ENCODE measurements around the gene MYO3B. TPM values are rescaled to one million over a fixed set of nuclear protein-coding genes. Genes with fewer than 3 reads are reported as not detected.
A peak's percentile ranks its signal among the peaks of the same experiment; 100 is the strongest.
"Not testable (repeated sequence)": the region's sequence is repeated elsewhere in the genome, so short reads cannot be mapped to it uniquely, and the experiment has no call there.

Gene MYO3B
- total and polyA plus RNA-seq, 7 experiments from 2014 or later = 0.66 to 0.82 TPM; not detected in 5

GRCh38 chr2:170423919-170424318 is 246.0 kb downstream of the MYO3B start:
- ATAC-seq = no peak
- POLR2A ChIA-PET = no interaction called here
- H3K4me1 ChIP-seq (ENCODE audit: control insufficient read depth in 2 of 2, insufficient read depth in 2 of 2, low read length in 2 of 2) = no peaks in the 10 kb centered on the region

GRCh38 chr2:170425281-170425751 is 247.4 kb downstream of the MYO3B start:
- Mint-ChIP-seq H3K4me3 (no peak overlapping the region), H3K36me3 (no peaks in the 10 kb centered on the region), H3K27ac (no peak overlapping the region), H3K27me3 (peaks cover 6 to 31% (median 21%) of the 10 kb centered on the region in 5 donors), H3K4me1 (no peaks in the 10 kb centered on the region), H3K9me3 (no peaks in the 10 kb centered on the region)
- no peak for ATAC-seq
- H3K4me3 ChIP-seq (ENCODE audit: low read length) = no peak overlapping the region
- ChIA-PET CTCF (no interaction called here), POLR2A (interaction anchor here (0.7 kb wide), 1 partner anchor 44 kb away, joined by 3 read pairs; no protein-coding TSS in a partner anchor)
- intact Hi-C loops (cut with micrococcal nuclease) = no loop called here
- no peaks in the 10 kb centered on the region for H3K36me3 ChIP-seq (ENCODE audit: control insufficient read depth in 2 of 3, insufficient read depth in 3 of 3, low read length in 3 of 3)
- H3K27ac ChIP-seq (ENCODE audit: low read depth, low read length) = no peak overlapping the region
- no peak for DNase-seq
- H3K9me3 ChIP-seq (ENCODE audit: control insufficient read depth in 2 of 3, low read length in 3 of 3) = no peaks in the 10 kb centered on the region
- no peaks in the 10 kb centered on the region for H3K27me3 ChIP-seq (ENCODE audit: control insufficient read depth in 2 of 2, insufficient read depth in 2 of 2, low read length in 2 of 2)
- H3K4me1 ChIP-seq (ENCODE audit: control insufficient read depth in 2 of 2, insufficient read depth in 2 of 2, low read length in 2 of 2) = no peaks in the 10 kb centered on the region

More at GRCh38 chr2:170423919-170424318, 246.0 kb downstream of the MYO3B start:
- Histone ChIP-seq H3K27me3 (ENCODE audit: control insufficient read depth in 2 of 2, insufficient read depth in 2 of 2, low read length in 2 of 2) (no peaks in the 10 kb centered on the region), H3K27ac (ENCODE audit: low read depth, low read length) (no peak overlapping the region), H3K36me3 (ENCODE audit: control insufficient read depth in 2 of 3, insufficient read depth in 3 of 3, low read length in 3 of 3) (no peaks in the 10 kb centered on the region), H3K4me3 (ENCODE audit: low read length) (no peak overlapping the region), H3K9me3 (ENCODE audit: control insufficient read depth in 2 of 3, low read length in 3 of 3) (no peaks in the 10 kb centered on the region)
- no peaks in the 10 kb centered on the region for H3K4me1 Mint-ChIP-seq
- CTCF ChIA-PET = no interaction called here
- H3K9me3 Mint-ChIP-seq = no peaks in the 10 kb centered on the region
- intact Hi-C loops (cut with micrococcal nuclease) = no loop called here
- no peak for DNase-seq
- no peak overlapping the region for H3K27ac Mint-ChIP-seq
- no peak overlapping the region for H3K4me3 Mint-ChIP-seq
- peaks cover 6 to 28% (median 16%) of the 10 kb centered on the region in 5 donors for H3K27me3 Mint-ChIP-seq
- no peaks in the 10 kb centered on the region for H3K36me3 Mint-ChIP-seq

GRCh38 chr2:170428868-170429267 is 250.9 kb downstream of the MYO3B start:
- Mint-ChIP-seq H3K4me3 (no peak overlapping the region), H3K36me3 (no peaks in the 10 kb centered on the region), H3K27me3 (peaks cover 0 to 26% (median 5%) of the 10 kb centered on the region in 5 donors), H3K4me1 (no peaks in the 10 kb centered on the region), H3K27ac (no peak overlapping the region), H3K9me3 (no peaks in the 10 kb centered on the region)
- POLR2A ChIA-PET = no interaction called here
- ATAC-seq = no peak
- Histone ChIP-seq H3K4me3 (ENCODE audit: low read length) (no peak overlapping the region), H3K27me3 (ENCODE audit: control insufficient read depth in 2 of 2, insufficient read depth in 2 of 2, low read length in 2 of 2) (no peaks in the 10 kb centered on the region), H3K9me3 (ENCODE audit: control insufficient read depth in 2 of 3, low read length in 3 of 3) (no peaks in the 10 kb centered on the region), H3K4me1 (ENCODE audit: control insufficient read depth in 2 of 2, insufficient read depth in 2 of 2, low read length in 2 of 2) (no peaks in the 10 kb centered on the region), H3K36me3 (ENCODE audit: control insufficient read depth in 2 of 3, insufficient read depth in 3 of 3, low read length in 3 of 3) (no peaks in the 10 kb centered on the region), H3K27ac (ENCODE audit: low read depth, low read length) (no peak overlapping the region)
- intact Hi-C loops (cut with micrococcal nuclease) = no loop called here
- DNase-seq = no peak
- CTCF ChIA-PET = interaction anchor here (0.9 to 1.3 kb wide), 3 partner anchors 19 to 384 kb away, joined by 3 to 4 read pairs (median 3); no protein-coding TSS in a partner anchor

- intact Hi-C loops (cut with micrococcal nuclease) = no loop called here
These were observed 254.9 kb downstream of the MYO3B start for GRCh38 chr2:170432823-170433222.

GRCh38 chr2:170433448-170433847 is 255.5 kb downstream of the MYO3B start:
- Histone ChIP-seq H3K4me1 (ENCODE audit: control insufficient read depth in 2 of 2, insufficient read depth in 2 of 2, low read length in 2 of 2) (peaks cover 19 to 24% of the 10 kb centered on the region in 2 donors), H3K27ac (ENCODE audit: low read depth, low read length) (no peak overlapping the region), H3K9me3 (ENCODE audit: control insufficient read depth in 2 of 3, low read length in 3 of 3) (no peaks in the 10 kb centered on the region), H3K27me3 (ENCODE audit: control insufficient read depth in 2 of 2, insufficient read depth in 2 of 2, low read length in 2 of 2) (no peaks in the 10 kb centered on the region), H3K4me3 (ENCODE audit: low read length) (no peak overlapping the region), H3K36me3 (ENCODE audit: control insufficient read depth in 2 of 3, insufficient read depth in 3 of 3, low read length in 3 of 3) (no peaks in the 10 kb centered on the region)
- peaks cover 17 to 39% (median 26%) of the 10 kb centered on the region in 7 donors for H3K4me1 Mint-ChIP-seq
- H3K36me3 Mint-ChIP-seq = no peaks in the 10 kb centered on the region
- no peak overlapping the region for H3K27ac Mint-ChIP-seq
- ATAC-seq (no peak), DNase-seq (no peak)
- POLR2A ChIA-PET = no interaction called here
- intact Hi-C loops (cut with micrococcal nuclease) = no loop called here
- H3K27me3 Mint-ChIP-seq = peaks cover 0 to 59% (median 0%) of the 10 kb centered on the region in 5 donors
- no peaks in the 10 kb centered on the region for H3K9me3 Mint-ChIP-seq
- CTCF ChIA-PET = no interaction called here
- H3K4me3 Mint-ChIP-seq = no peak overlapping the region

More at GRCh38 chr2:170432823-170433222, 254.9 kb downstream of the MYO3B start:
- H3K4me1 ChIP-seq (ENCODE audit: control insufficient read depth in 2 of 2, insufficient read depth in 2 of 2, low read length in 2 of 2) = peaks cover 19 to 23% of the 10 kb centered on the region in 2 donors
- Mint-ChIP-seq H3K4me3 (no peak overlapping the region), H3K4me1 (peaks cover 17 to 33% (median 25%) of the 10 kb centered on the region in 7 donors), H3K27ac (no peak overlapping the region), H3K27me3 (peaks cover 0 to 58% (median 0%) of the 10 kb centered on the region in 5 donors), H3K36me3 (no peaks in the 10 kb centered on the region), H3K9me3 (no peaks in the 10 kb centered on the region)
- H3K9me3 ChIP-seq (ENCODE audit: control insufficient read depth in 2 of 3, low read length in 3 of 3) = no peaks in the 10 kb centered on the region
- POLR2A ChIA-PET = no interaction called here
- no peaks in the 10 kb centered on the region for H3K36me3 ChIP-seq (ENCODE audit: control insufficient read depth in 2 of 3, insufficient read depth in 3 of 3, low read length in 3 of 3)
- no peaks in the 10 kb centered on the region for H3K27me3 ChIP-seq (ENCODE audit: control insufficient read depth in 2 of 2, insufficient read depth in 2 of 2, low read length in 2 of 2)
- CTCF ChIA-PET = no interaction called here
- no peak for DNase-seq
- ATAC-seq = no peak
- H3K4me3 ChIP-seq (ENCODE audit: low read length) = no peak overlapping the region
- H3K27ac ChIP-seq (ENCODE audit: low read depth, low read length) = no peak overlapping the region

GRCh38 chr2:170434396-170434795 is 256.4 kb downstream of the MYO3B start:
- CTCF ChIA-PET = interaction anchor here (0.9 to 1.5 kb wide), 2 partner anchors 14 to 25 kb away, joined by 3 to 4 read pairs; no protein-coding TSS in a partner anchor
- H3K27me3 ChIP-seq (ENCODE audit: control insufficient read depth in 2 of 2, insufficient read depth in 2 of 2, low read length in 2 of 2); H3K36me3 Mint-ChIP-seq; POLR2A ChIA-PET; ATAC-seq; H3K9me3 Mint-ChIP-seq; H3K4me3 ChIP-seq (ENCODE audit: low read length); intact Hi-C loops (cut with micrococcal nuclease); H3K36me3 ChIP-seq (ENCODE audit: control insufficient read depth in 2 of 3, insufficient read depth in 3 of 3, low read length in 3 of 3); H3K27ac Mint-ChIP-seq; H3K27ac ChIP-seq (ENCODE audit: low read depth, low read length); H3K9me3 ChIP-seq (ENCODE audit: control insufficient read depth in 2 of 3, low read length in 3 of 3); DNase-seq: not testable (repeated sequence)
- peak overlapping the region in 1 of 10 donors; percentile 7 for H3K4me3 Mint-ChIP-seq
- H3K4me1 Mint-ChIP-seq = peaks cover 17 to 39% (median 26%) of the 10 kb centered on the region in 7 donors
- H3K27me3 Mint-ChIP-seq = peaks cover 0 to 55% (median 0%) of the 10 kb centered on the region in 5 donors
- H3K4me1 ChIP-seq (ENCODE audit: control insufficient read depth in 2 of 2, insufficient read depth in 2 of 2, low read length in 2 of 2) = peaks cover 19 to 24% of the 10 kb centered on the region in 2 donors

All from naive thymus-derived CD4-positive, alpha-beta T cell (primary cell).